SK-N-SH (cell line): ENCODE results near the gene FNDC3B. TPM values are rescaled to one million over a fixed set of nuclear protein-coding genes. Genes with fewer than 3 reads are reported as not detected.

ENCODE experiments used
- CTCF ChIA-PET: fragments of 300-600, 350-600 bp; formaldehyde crosslinking; extraction: SDS; loops from one replicate; lab custom pipeline; 2021; lab: Yijun Ruan, JAX
- POLR2A ChIA-PET: fragments of 350-600 bp; sonication (Branson Sonifier 250); formaldehyde crosslinking; extraction: SDS; loops from one replicate; lab custom pipeline; 2020; ENCODE audit warnings: antibody characterized with exemption, inconsistent platforms; lab: Yijun Ruan, JAX
- DNase-seq: peaks from one replicate; pipeline ENCODE4 v3.0.0; 2012
- H2AFZ ChIP-seq: fragments of 200-600 bp; sonication (generic); 2 replicates; pipeline ENCODE4 v1.8.1; 2016; ENCODE audit warnings: antibody characterized with exemption, mild to moderate bottlenecking, low read depth
- H3F3A ChIP-seq: fragments of 200-600 bp; sonication (generic); replicated peaks from 2 replicates; pipeline ENCODE3; 2016; ENCODE audit warnings: antibody characterized with exemption, mild to moderate bottlenecking; ENCODE audit not compliant: insufficient read depth
- H3K27ac ChIP-seq, 2 experiments: fragments of 200-500 bp in 1 of 2; fragments of 200-600 bp in 1 of 2; sonication (Bioruptor generic) in 1 of 2; sonication (generic), shearing (Covaris generic) in 1 of 2; 2 replicates each; pipeline versions ENCODE4 v1.5.1 to v1.6.1; 2014 to 2016; ENCODE audit warnings: low read depth in 2 of 2, inconsistent platforms in 1 of 2, low read length in 1 of 2, mild to moderate bottlenecking in 1 of 2, mixed read lengths in 1 of 2
- H3K27me3 ChIP-seq: fragments of 200-600 bp; sonication (generic), shearing (Covaris generic); 2 replicates; pipeline ENCODE4 v1.6.1; 2016; ENCODE audit warnings: mixed run types; ENCODE audit not compliant: insufficient read depth
- H3K36me3 ChIP-seq, 2 experiments: fragments of 200-500 bp in 1 of 2; fragments of 200-600 bp in 1 of 2; sonication (Bioruptor generic) in 1 of 2; sonication (generic) in 1 of 2; replicated peaks in 1 of 2; 2 replicates each; pipeline versions ENCODE3 to v1.5.1; 2014 to 2016; ENCODE audit warnings: low read length in 1 of 2, mild to moderate bottlenecking in 1 of 2; ENCODE audit not compliant: insufficient read depth in 2 of 2, control insufficient read depth in 1 of 2
- H3K4me1 ChIP-seq, 2 experiments: fragments of 200-500 bp in 1 of 2; fragments of 200-600 bp in 1 of 2; sonication (Bioruptor generic) in 1 of 2; sonication (generic), shearing (Covaris generic) in 1 of 2; 2 replicates each; pipeline versions ENCODE4 v1.5.1 to v1.6.1; 2014 to 2016; ENCODE audit warnings: low read depth in 1 of 2, low read length in 1 of 2, mixed run types in 1 of 2; ENCODE audit not compliant: insufficient read depth in 2 of 2, control insufficient read depth in 1 of 2
- H3K4me2 ChIP-seq: fragments of 200-600 bp; sonication (generic), shearing (Covaris generic); 2 replicates; pipeline ENCODE4 v1.6.1; 2017; ENCODE audit warnings: mixed run types
- H3K4me3 ChIP-seq, 2 experiments: fragments of 200-500 bp in 1 of 2; fragments of 200-600 bp in 1 of 2; sonication (Bioruptor generic) in 1 of 2; sonication (generic), shearing (Covaris generic) in 1 of 2; 2 replicates each; pipeline versions ENCODE4 v1.5.1 to v1.8.1; 2014 to 2016; ENCODE audit warnings: low read depth in 2 of 2, inconsistent platforms in 1 of 2, low read length in 1 of 2, mild to moderate bottlenecking in 1 of 2, mixed read lengths in 1 of 2, moderate library complexity in 1 of 2
- H3K79me2 ChIP-seq: fragments of 200-600 bp; sonication (generic); 2 replicates; pipeline ENCODE4 v1.8.1; 2017; ENCODE audit warnings: mild to moderate bottlenecking; ENCODE audit not compliant: insufficient read depth
- H3K9ac ChIP-seq: fragments of 200-600 bp; sonication (generic); 2 replicates; pipeline ENCODE4 v1.6.1; 2017; ENCODE audit warnings: mixed run types
- H3K9me2 ChIP-seq: fragments of 200-600 bp; sonication (generic); 2 replicates; pipeline ENCODE4 v1.6.1; 2017; ENCODE audit warnings: mixed run types
- H3K9me3 ChIP-seq: fragments of 200-600 bp; sonication (generic); 2 replicates; pipeline ENCODE4 v1.6.1; 2017; ENCODE audit warnings: mixed run types, mild to moderate bottlenecking, moderate library complexity
- H4K20me1 ChIP-seq: fragments of 200-600 bp; sonication (generic); 2 replicates; pipeline ENCODE4 v1.6.1; 2017; ENCODE audit warnings: mild to moderate bottlenecking, mixed run types; ENCODE audit not compliant: insufficient read depth
- ELF1 ChIP-seq: IDR thresholded peaks from 2 replicates; pipeline ENCODE4 v1.4.0; 2012
- EP300 ChIP-seq, 2 experiments: IDR thresholded peaks; 2 replicates each; pipeline versions ENCODE4 v1.4.0 to v1.6.1; 2012; ENCODE audit warnings: borderline replicate concordance in 1 of 2, low read depth in 1 of 2, low read length in 1 of 2
- EZH2phosphoT487 ChIP-seq: fragments of 200-600 bp; sonication (generic); IDR thresholded peaks from 2 replicates; pipeline ENCODE4 v1.6.1; 2017; ENCODE audit warnings: low read depth, mixed run types, mild to moderate bottlenecking, antibody characterized with exemption, moderate library complexity, borderline replicate concordance
- FOSL2 ChIP-seq: IDR thresholded peaks from 2 replicates; pipeline ENCODE4 v1.4.0; 2012; ENCODE audit warnings: low read depth, mild to moderate bottlenecking, moderate library complexity, borderline replicate concordance
- JUND ChIP-seq: IDR thresholded peaks from 2 replicates; pipeline ENCODE4 v1.4.0; 2012
- MEF2A ChIP-seq: IDR thresholded peaks from 2 replicates; pipeline ENCODE4 v1.4.0; 2012; ENCODE audit warnings: low read depth, borderline replicate concordance
- NFIC ChIP-seq: IDR thresholded peaks from 2 replicates; pipeline ENCODE4 v1.4.0; 2012; ENCODE audit warnings: borderline replicate concordance
- NRF1 ChIP-seq: IDR thresholded peaks from 2 replicates; pipeline ENCODE4 v1.6.1; 2012; ENCODE audit warnings: low read depth, mild to moderate bottlenecking, low read length
- POLR2AphosphoS5 ChIP-seq: IDR thresholded peaks from 2 replicates; pipeline ENCODE4 v1.6.1; 2012; ENCODE audit warnings: low read depth, low read length
- RAD21 ChIP-seq: IDR thresholded peaks from 2 replicates; pipeline ENCODE4 v1.6.1; 2012; ENCODE audit warnings: mild to moderate bottlenecking, low read length
- RFX5 ChIP-seq: IDR thresholded peaks from 2 replicates; pipeline ENCODE4 v1.6.1; 2012; ENCODE audit warnings: mild to moderate bottlenecking, improper control_type of control experiment, low read length
- SMC3 ChIP-seq: IDR thresholded peaks from 2 replicates; pipeline ENCODE4 v1.6.1; 2012; ENCODE audit warnings: low read depth, low read length, improper control_type of control experiment
- TCF12 ChIP-seq: IDR thresholded peaks from 2 replicates; pipeline ENCODE4 v1.4.0; 2012
- WGBS: methylation state at CpG from one replicate; pipeline ENCODE4 v1.1.6; 2017; ENCODE audit warnings: low lambda C conversion rate; 5-methylcytosine and 5-hydroxymethylcytosine counted together
- polyA plus RNA-seq, 3 experiments: library from polyadenylated mRNA; depleted of rRNA; stranded (reverse); fragments of >200 nt; gene quantifications; 2 replicates each; pipeline ENCODE4 v1.2.3, GENCODE V29; 2012
- TF ChIP-seq, protein P1 (sequence below): IDR thresholded peaks from 2 replicates; pipeline ENCODE4 v1.4.0; 2012; ENCODE audit warnings: low read depth
- TF ChIP-seq, protein P2 (sequence below): IDR thresholded peaks from 2 replicates; pipeline ENCODE4; 2012
- TF ChIP-seq, protein P3 (sequence below): fragments of 200-600 bp; sonication (generic); IDR thresholded peaks from 2 replicates; pipeline ENCODE4 v1.6.1; 2017; ENCODE audit warnings: antibody characterized with exemption, mild to moderate bottlenecking, moderate library complexity
- TF ChIP-seq, protein P4 (sequence below): IDR thresholded peaks from 2 replicates; pipeline ENCODE4 v1.4.0; 2012; ENCODE audit warnings: low read depth, borderline replicate concordance

The FNDC3B gene
- polyA plus RNA-seq, 1 of the 3 experiments (the other 2 are of a cell fraction), result 10.4 TPM

DNA sequence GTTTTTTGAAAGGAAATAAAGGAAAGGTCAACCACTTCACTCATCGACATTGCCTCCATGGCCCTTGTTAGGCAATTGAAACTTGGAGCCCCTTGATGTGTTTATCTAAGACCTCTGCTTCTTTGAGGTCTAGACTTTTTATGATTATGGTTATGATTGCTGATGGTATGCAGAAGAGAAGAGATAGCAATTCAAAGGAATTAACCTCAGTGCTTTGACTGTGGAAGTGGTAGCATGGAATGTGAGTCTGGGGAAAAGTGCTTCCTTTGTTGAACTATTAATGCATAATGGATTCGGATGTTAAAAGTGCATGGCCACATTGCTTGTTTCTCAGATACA lies 46.1 kb downstream of the FNDC3B start:
- DNase-seq, result no peak
- H3K4me3 ChIP-seq, result no peak overlapping the region
- ChIA-PET POLR2A (no interaction called here), CTCF (interaction anchor here (1.4 kb wide), 1 partner anchor 10 kb away, joined by 4 read pairs; no protein-coding TSS in a partner anchor)
- no peak overlapping the region for H2AFZ ChIP-seq
- no peak for TF ChIP-seq NRF1
- TF ChIP-seq, protein P1, sequence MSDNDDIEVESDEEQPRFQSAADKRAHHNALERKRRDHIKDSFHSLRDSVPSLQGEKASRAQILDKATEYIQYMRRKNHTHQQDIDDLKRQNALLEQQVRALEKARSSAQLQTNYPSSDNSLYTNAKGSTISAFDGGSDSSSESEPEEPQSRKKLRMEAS, result no peak
- TF ChIP-seq SMC3, result no peak
- TF ChIP-seq EP300 (IDR thresholded peaks at IDR 0.05; ENCODE audit: borderline replicate concordance in 1 of 2, low read depth in 1 of 2, low read length in 1 of 2), result no peak
- no peak for TF ChIP-seq RFX5
- TF ChIP-seq, protein P2, sequence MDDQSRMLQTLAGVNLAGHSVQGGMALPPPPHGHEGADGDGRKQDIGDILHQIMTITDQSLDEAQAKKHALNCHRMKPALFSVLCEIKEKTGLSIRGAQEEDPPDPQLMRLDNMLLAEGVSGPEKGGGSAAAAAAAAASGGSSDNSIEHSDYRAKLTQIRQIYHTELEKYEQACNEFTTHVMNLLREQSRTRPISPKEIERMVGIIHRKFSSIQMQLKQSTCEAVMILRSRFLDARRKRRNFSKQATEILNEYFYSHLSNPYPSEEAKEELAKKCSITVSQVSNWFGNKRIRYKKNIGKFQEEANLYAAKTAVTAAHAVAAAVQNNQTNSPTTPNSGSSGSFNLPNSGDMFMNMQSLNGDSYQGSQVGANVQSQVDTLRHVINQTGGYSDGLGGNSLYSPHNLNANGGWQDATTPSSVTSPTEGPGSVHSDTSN, result no peak
- TF ChIP-seq, protein P3, sequence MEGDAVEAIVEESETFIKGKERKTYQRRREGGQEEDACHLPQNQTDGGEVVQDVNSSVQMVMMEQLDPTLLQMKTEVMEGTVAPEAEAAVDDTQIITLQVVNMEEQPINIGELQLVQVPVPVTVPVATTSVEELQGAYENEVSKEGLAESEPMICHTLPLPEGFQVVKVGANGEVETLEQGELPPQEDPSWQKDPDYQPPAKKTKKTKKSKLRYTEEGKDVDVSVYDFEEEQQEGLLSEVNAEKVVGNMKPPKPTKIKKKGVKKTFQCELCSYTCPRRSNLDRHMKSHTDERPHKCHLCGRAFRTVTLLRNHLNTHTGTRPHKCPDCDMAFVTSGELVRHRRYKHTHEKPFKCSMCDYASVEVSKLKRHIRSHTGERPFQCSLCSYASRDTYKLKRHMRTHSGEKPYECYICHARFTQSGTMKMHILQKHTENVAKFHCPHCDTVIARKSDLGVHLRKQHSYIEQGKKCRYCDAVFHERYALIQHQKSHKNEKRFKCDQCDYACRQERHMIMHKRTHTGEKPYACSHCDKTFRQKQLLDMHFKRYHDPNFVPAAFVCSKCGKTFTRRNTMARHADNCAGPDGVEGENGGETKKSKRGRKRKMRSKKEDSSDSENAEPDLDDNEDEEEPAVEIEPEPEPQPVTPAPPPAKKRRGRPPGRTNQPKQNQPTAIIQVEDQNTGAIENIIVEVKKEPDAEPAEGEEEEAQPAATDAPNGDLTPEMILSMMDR, result no peak
- TF ChIP-seq MEF2A, result no peak
- no peak for TF ChIP-seq JUND
- TF ChIP-seq POLR2AphosphoS5, result no peak
- TF ChIP-seq FOSL2, result no peak
- TF ChIP-seq ELF1, result no peak
- no peak for TF ChIP-seq TCF12
- TF ChIP-seq, protein P4, sequence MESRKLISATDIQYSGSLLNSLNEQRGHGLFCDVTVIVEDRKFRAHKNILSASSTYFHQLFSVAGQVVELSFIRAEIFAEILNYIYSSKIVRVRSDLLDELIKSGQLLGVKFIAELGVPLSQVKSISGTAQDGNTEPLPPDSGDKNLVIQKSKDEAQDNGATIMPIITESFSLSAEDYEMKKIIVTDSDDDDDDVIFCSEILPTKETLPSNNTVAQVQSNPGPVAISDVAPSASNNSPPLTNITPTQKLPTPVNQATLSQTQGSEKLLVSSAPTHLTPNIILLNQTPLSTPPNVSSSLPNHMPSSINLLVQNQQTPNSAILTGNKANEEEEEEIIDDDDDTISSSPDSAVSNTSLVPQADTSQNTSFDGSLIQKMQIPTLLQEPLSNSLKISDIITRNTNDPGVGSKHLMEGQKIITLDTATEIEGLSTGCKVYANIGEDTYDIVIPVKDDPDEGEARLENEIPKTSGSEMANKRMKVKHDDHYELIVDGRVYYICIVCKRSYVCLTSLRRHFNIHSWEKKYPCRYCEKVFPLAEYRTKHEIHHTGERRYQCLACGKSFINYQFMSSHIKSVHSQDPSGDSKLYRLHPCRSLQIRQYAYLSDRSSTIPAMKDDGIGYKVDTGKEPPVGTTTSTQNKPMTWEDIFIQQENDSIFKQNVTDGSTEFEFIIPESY, result no peak
- TF ChIP-seq EZH2phosphoT487, result no peak
- TF ChIP-seq NFIC, result no peak
- no peak for TF ChIP-seq RAD21
- H4K20me1 ChIP-seq, result peaks cover 84% of the 10 kb centered on the region
- peaks cover 99% of the 10 kb centered on the region for H3K79me2 ChIP-seq
- H3K9ac ChIP-seq, result no peak overlapping the region
- H3K27me3 ChIP-seq, result no peaks in the 10 kb centered on the region
- no peaks in the 10 kb centered on the region for H3K9me3 ChIP-seq
- H3K4me1 ChIP-seq, result peaks cover 11 to 43% of the 10 kb centered on the region in 2 experiments; a peak in 3 of 4 replicates
- H3K4me2 ChIP-seq, result no peak overlapping the region
- no peaks in the 10 kb centered on the region for H3K9me2 ChIP-seq
- peaks cover 0 to 46% of the 10 kb centered on the region in 2 experiments for H3K36me3 ChIP-seq
- H3F3A ChIP-seq, result peaks cover 32% of the 10 kb centered on the region
- 83% methylated on average over 2 of the region's 2 CpGs for WGBS
- H3K27ac ChIP-seq, result no peak overlapping the region
